Right ventricle myocardium superior (tissue), 1 donor: ENCODE data around the gene PPIP5K1. TPM values are rescaled to one million over a fixed set of nuclear protein-coding genes. Genes with fewer than 3 reads are reported as not detected.
"Not testable (repeated sequence)": the region's sequence is repeated elsewhere in the genome, so short reads cannot be mapped to it uniquely, and the experiment has no call there.

Source experiments
- ATAC-seq: fragments of 200-7000 bp; cut with Tn5 transposase; one replicate; pipeline ENCODE4 v1.9.1; 2020; ENCODE audit warnings: mild to moderate bottlenecking; ENCODE audit not compliant: poor library complexity
- DNase-seq: peaks from one replicate; pipeline ENCODE4 v3.0.0-alpha.2; 2020
- intact Hi-C: fragments of 100-400 bp; cut with DNase I; formaldehyde crosslinking; loops from one replicate; pipeline ENCODE4 v1.11.2; 2022
- long read RNA-seq: library from polyadenylated mRNA; unstranded; transcript quantifications from one replicate; pipeline ENCODE4 v2.0.0, GENCODE V29; 2021
- total RNA-seq: library from RNA; stranded (reverse); fragmentation: NEBNext Ultra II Directional; extraction: Animal tissue kit (Norgen Biotek cat#: 25700); gene quantifications from one replicate; pipeline ENCODE4 v1.2.1, GENCODE V29; 2021
- donor health status: DM: no; HTN: yes; CAD: no; lungs with severe emphysema.

PPIP5K1 gene
- total RNA-seq: 13.1 TPM
- long read RNA-seq, partial matches to known transcripts: 10 of 13 reads
- long read RNA-seq, other reads (novel, unspliced or antisense): 3 of 13 reads

GRCh38 chr15:43589778-43590466 is at the start of gene PPIP5K1:
PPIP5K1 (minus strand) TSS chr15:43590208; CDS start chr15:43584504, 5,704 bp downstream.
- intact Hi-C loops, DNase-seq: not testable (repeated sequence)
- peak; percentile 99 for ATAC-seq

GRCh38 chr15:43638464-43639204 is 48.6 kb upstream of the PPIP5K1 start:
- intact Hi-C loops, ATAC-seq: not testable (repeated sequence)

GRCh38 chr15:43626937-43627336 is 36.9 kb upstream of the PPIP5K1 start:
- DNase-seq, intact Hi-C loops, ATAC-seq: not testable (repeated sequence)

More at GRCh38 chr15:43638464-43639204, 48.6 kb upstream of the PPIP5K1 start:
- DNase-seq: not testable (repeated sequence)

- DNase-seq (no peak), ATAC-seq (no peak)
- intact Hi-C loops: no loop called here
Measured at GRCh38 chr15:43625106-43625505, 35.1 kb upstream of the PPIP5K1 start.

GRCh38 chr15:43622068-43622799 is 32.2 kb upstream of the PPIP5K1 start:
- DNase-seq, intact Hi-C loops, ATAC-seq: not testable (repeated sequence)

GRCh38 chr15:43618700-43619099 is 28.7 kb upstream of the PPIP5K1 start, which contains the start of gene STRC:
STRC (minus strand) TSS chr15:43618800; CDS start chr15:43618722, 78 bp downstream.
- intact Hi-C loops, DNase-seq, ATAC-seq: not testable (repeated sequence)

GRCh38 chr15:43617750-43618149 is 27.7 kb upstream of the PPIP5K1 start:
- ATAC-seq, intact Hi-C loops, DNase-seq: not testable (repeated sequence)

GRCh38 chr15:43602233-43602632 is 12.2 kb upstream of the PPIP5K1 start:
- DNase-seq, intact Hi-C loops, ATAC-seq: not testable (repeated sequence)

GRCh38 chr15:43600200-43600599 is 10.2 kb upstream of the PPIP5K1 start:
- ATAC-seq, DNase-seq, intact Hi-C loops: not testable (repeated sequence)

- DNase-seq, ATAC-seq, intact Hi-C loops: not testable (repeated sequence)
Measured at GRCh38 chr15:43599131-43599530, 9.1 kb upstream of the PPIP5K1 start.

GRCh38 chr15:43593328-43594190 is 3.6 kb upstream of the PPIP5K1 start, which contains the start of gene CKMT1B:
CKMT1B (plus strand) TSS chr15:43594027; CDS start chr15:43594219, 192 bp downstream.
- peak; percentile 51 for ATAC-seq
- DNase-seq, intact Hi-C loops: not testable (repeated sequence)

- ATAC-seq, DNase-seq, intact Hi-C loops: not testable (repeated sequence)
Measured at GRCh38 chr15:43592841-43593240, 2.8 kb upstream of the PPIP5K1 start.

GRCh38 chr15:43574607-43575006 is 15.4 kb downstream of the PPIP5K1 start:
- intact Hi-C loops, DNase-seq, ATAC-seq: not testable (repeated sequence)

- intact Hi-C loops, ATAC-seq: not testable (repeated sequence)
Measured at GRCh38 chr15:43566615-43567014, 23.4 kb downstream of the PPIP5K1 start.

GRCh38 chr15:43563793-43564192 is 26.2 kb downstream of the PPIP5K1 start:
- ATAC-seq, intact Hi-C loops, DNase-seq: not testable (repeated sequence)

More at GRCh38 chr15:43566615-43567014, 23.4 kb downstream of the PPIP5K1 start:
- not testable (repeated sequence) for DNase-seq

- ATAC-seq, intact Hi-C loops, DNase-seq: not testable (repeated sequence)
Measured at GRCh38 chr15:43562753-43563152, 27.3 kb downstream of the PPIP5K1 start.

GRCh38 chr15:43552986-43553385 is 37.0 kb downstream of the PPIP5K1 start:
- intact Hi-C loops: no loop called here

More at GRCh38 chr15:43552986-43553385, 37.0 kb downstream of the PPIP5K1 start:
- ATAC-seq (no peak), DNase-seq (no peak)
